HL-60 (cell line): Measurements from ENCODE around the gene CRYZ.
"Not testable (repeated sequence)": the region's sequence is repeated elsewhere in the genome, so short reads cannot be mapped to it uniquely, and the experiment has no call there.

Source experiments
- DNase-seq, 2 experiments: peaks; one replicate each; pipeline ENCODE4 v3.0.0-alpha.2; 2010 to 2020; ENCODE audit warnings: low read depth in 1 of 2, low spot score in 1 of 2
- H3K27ac ChIP-seq: fragments of 250-450 bp; sonication (Bioruptor Pico); replicated peaks from 2 replicates; pipeline ENCODE4 v1.5.1; 2020; ENCODE audit warnings: mild to moderate bottlenecking, moderate library complexity
- H3K27me3 ChIP-seq: fragments of 250-450 bp; sonication (Bioruptor Pico); 2 replicates; pipeline ENCODE4 v1.5.1; 2021; ENCODE audit warnings: mild to moderate bottlenecking, moderate library complexity; ENCODE audit not compliant: insufficient read depth, poor library complexity, severe bottlenecking
- H3K4me3 ChIP-seq: replicated peaks from 2 replicates; pipeline ENCODE4 v1.5.1; 2011; ENCODE audit warnings: mild to moderate bottlenecking, control low read depth, low read length; ENCODE audit not compliant: insufficient read depth
- CTCF ChIP-seq: IDR thresholded peaks from one replicate; pipeline ENCODE4 v1.5.1; 2011; ENCODE audit warnings: low read length, control low read depth, inconsistent platforms; ENCODE audit not compliant: insufficient read depth
- GABPA ChIP-seq: IDR thresholded peaks from 2 replicates; pipeline ENCODE4 v1.6.1; 2012; ENCODE audit warnings: low read depth
- POLR2AphosphoS5 ChIP-seq: IDR thresholded peaks from 2 replicates; pipeline ENCODE4 v1.6.1; 2012; ENCODE audit warnings: low read depth
- REST ChIP-seq: IDR thresholded peaks from 2 replicates; pipeline ENCODE4 v1.6.1; 2012; ENCODE audit warnings: low read depth; ENCODE audit not compliant: insufficient replicate concordance
- SPI1 ChIP-seq: IDR thresholded peaks from 2 replicates; pipeline ENCODE4 v1.6.1; 2012; ENCODE audit warnings: low read depth, mild to moderate bottlenecking, borderline replicate concordance

Gene CRYZ

GRCh38 chr1:74674278-74675048 lies 58.4 kb downstream of the CRYZ start:
- Histone ChIP-seq H3K4me3 (no peak overlapping the region), H3K27me3 (peaks cover 11% of the 10 kb centered on the region), H3K27ac (no peak overlapping the region)
- TF ChIP-seq REST (no peak), GABPA (no peak), CTCF (no peak)
- DNase-seq = no peak

- Histone ChIP-seq H3K4me3 (no peak within 1 kb of the TSS), H3K27ac (no peak within 1 kb of the TSS), H3K27me3 (peaks cover 11% of the 10 kb centered on the region)
- TF ChIP-seq SPI1 (no peak), GABPA (no peak), CTCF (no peak), REST (no peak), POLR2AphosphoS5 (no peak)
- no peak for DNase-seq
These were observed 59.3 kb downstream of the CRYZ start, which contains the start of gene ERICH3 for GRCh38 chr1:74673351-74674111. Gene ERICH3 (minus strand): TSS chr1:74673792. CDS start chr1:74673519, 273 bp downstream.

GRCh38 chr1:74670866-74671265 lies 62.0 kb downstream of the CRYZ start:
- H3K27ac ChIP-seq, H3K4me3 ChIP-seq, DNase-seq: not testable (repeated sequence)
- peaks cover 11% of the 10 kb centered on the region for H3K27me3 ChIP-seq
